ENCODE data around the gene CSRNP2. TPM values are rescaled to one million over a fixed set of nuclear protein-coding genes. Genes with fewer than 3 reads are reported as not detected.

Gene CSRNP2
- total RNA-seq, 4 donors from 2014 or later: 21.3 to 35.8 (median 28.9) TPM

DNA sequence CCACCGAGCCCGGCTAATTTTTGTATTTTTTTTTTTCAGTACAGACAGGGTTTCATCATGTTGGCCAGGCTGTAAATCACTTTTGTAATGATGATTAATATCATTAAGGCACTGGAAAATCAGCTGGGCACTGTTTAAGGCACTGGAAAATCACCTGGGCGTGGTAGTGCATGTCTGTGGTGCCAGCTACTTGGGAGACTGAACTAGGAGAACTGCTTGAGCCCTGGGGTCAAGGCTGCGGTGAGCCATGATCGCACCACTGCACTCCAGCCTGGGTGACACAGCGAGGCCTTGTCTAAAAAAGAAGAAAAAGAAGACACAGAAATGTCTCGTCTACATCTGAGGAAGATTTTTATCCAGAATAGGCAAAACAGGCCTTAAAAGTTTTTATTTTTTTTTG is 70.0 kb downstream of the CSRNP2 start:
- TF ChIP-seq, protein P1, sequence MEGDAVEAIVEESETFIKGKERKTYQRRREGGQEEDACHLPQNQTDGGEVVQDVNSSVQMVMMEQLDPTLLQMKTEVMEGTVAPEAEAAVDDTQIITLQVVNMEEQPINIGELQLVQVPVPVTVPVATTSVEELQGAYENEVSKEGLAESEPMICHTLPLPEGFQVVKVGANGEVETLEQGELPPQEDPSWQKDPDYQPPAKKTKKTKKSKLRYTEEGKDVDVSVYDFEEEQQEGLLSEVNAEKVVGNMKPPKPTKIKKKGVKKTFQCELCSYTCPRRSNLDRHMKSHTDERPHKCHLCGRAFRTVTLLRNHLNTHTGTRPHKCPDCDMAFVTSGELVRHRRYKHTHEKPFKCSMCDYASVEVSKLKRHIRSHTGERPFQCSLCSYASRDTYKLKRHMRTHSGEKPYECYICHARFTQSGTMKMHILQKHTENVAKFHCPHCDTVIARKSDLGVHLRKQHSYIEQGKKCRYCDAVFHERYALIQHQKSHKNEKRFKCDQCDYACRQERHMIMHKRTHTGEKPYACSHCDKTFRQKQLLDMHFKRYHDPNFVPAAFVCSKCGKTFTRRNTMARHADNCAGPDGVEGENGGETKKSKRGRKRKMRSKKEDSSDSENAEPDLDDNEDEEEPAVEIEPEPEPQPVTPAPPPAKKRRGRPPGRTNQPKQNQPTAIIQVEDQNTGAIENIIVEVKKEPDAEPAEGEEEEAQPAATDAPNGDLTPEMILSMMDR (IDR thresholded peaks at IDR 0.05): no peak
- TF ChIP-seq POLR2A (IDR thresholded peaks at IDR 0.05): no peak
- WGBS, 2 donors: 83 to 89% methylated on average over 7 of the region's 7 CpGs
- Histone ChIP-seq H3K36me3 (no peaks in the 10 kb centered on the region), H3K27ac (peak overlapping the region; percentile 37 to 85 (median 82)), H3K4me3 (replicated peaks in 1 of 3) (no peak overlapping the region), H3K9me3 (no peaks in the 10 kb centered on the region), H3K4me1 (peaks cover 50 to 52% of the 10 kb centered on the region in 2 donors), H3K27me3 (no peaks in the 10 kb centered on the region)
- intact Hi-C loops (cut with DNase I): no loop called here
- peak; percentile 17 to 30 for DNase-seq

DNA sequence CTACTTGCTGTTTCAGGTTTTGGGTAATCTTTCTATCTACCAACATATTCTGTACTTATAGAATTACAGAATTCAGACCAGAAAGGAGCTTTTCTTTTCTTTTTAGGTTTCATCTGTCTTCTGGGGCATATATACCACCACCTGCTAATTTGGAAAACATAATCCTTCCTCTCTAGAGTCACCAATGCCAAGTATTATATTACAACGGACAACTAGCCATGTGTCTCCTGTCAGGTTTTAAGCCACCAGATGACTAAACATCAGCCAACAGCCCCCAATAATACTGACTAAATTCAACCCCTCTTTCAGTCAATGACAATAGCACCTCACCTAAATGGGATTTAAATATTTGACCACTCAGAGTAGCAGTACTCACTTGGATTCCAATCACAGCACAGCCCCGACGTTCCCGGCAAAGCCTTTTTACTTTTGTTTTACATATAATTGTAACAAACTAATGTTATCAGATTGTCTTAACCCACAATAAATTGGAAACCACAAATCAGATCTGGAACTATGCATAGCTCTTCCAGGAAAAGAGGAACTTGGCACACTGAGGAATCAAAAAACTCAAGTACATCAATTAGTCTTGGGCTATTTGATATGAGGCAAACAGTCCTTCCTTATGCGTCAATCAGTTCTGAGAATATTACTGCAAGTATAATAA is 70.7 kb downstream of the CSRNP2 start:
- Histone ChIP-seq H3K27me3 (no peaks in the 10 kb centered on the region), H3K36me3 (no peaks in the 10 kb centered on the region), H3K4me1 (peaks cover 51 to 60% of the 10 kb centered on the region in 2 donors), H3K4me3 (replicated peaks in 1 of 3) (no peak overlapping the region), H3K27ac (peak overlapping the region; percentile 57 to 85 (median 82)), H3K9me3 (no peaks in the 10 kb centered on the region)
- TF ChIP-seq, protein P1 (IDR thresholded peaks at IDR 0.05): no peak
- no peak for TF ChIP-seq POLR2A (IDR thresholded peaks at IDR 0.05)
- WGBS, 2 donors: 77 to 85% methylated on average over 5 of the region's 5 CpGs
- DNase-seq: no peak
- intact Hi-C loops (cut with DNase I): no loop called here

DNA sequence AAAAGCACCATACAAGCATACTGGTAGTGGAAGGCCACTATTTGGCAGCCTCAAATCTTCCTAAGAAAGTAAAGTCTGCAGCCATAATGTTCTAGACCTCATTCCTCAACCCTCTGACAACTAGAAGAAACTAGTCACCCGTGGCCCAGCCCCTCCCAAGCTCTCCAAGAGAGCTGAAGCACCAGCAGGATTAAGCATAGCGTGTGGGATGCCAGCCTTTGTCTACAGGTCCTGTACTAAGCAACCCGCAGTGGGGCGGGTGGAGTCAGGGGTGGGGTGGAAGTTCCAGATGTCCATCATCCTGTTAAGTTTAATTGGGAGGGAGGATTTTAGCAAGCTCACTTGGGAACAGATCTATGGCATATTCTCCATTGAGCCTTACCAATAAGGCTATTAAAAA is 71.4 kb downstream of the CSRNP2 start:
- no peak overlapping the region for H3K4me3 ChIP-seq (replicated peaks in 1 of 3)
- H3K27ac ChIP-seq: peak overlapping the region; percentile 57 to 85 (median 82)
- DNase-seq: peak; percentile 95
- H3K9me3 ChIP-seq: no peaks in the 10 kb centered on the region
- WGBS, 2 donors: 26 to 41% methylated on average over 4 of the region's 4 CpGs
- H3K4me1 ChIP-seq: peaks cover 51 to 67% of the 10 kb centered on the region in 2 donors
- H3K27me3 ChIP-seq: no peaks in the 10 kb centered on the region
- TF ChIP-seq, protein P1 (IDR thresholded peaks at IDR 0.05): no peak
- peak in 1 of 2 donors; percentile 37 for TF ChIP-seq POLR2A (IDR thresholded peaks at IDR 0.05)
- H3K36me3 ChIP-seq: peaks cover 0 to 4% of the 10 kb centered on the region in 2 donors
- intact Hi-C loops (cut with DNase I): no loop called here

Small RNA genes lying within 50 kb of the gene (small RNA-seq; reads per million reads assigned to genes)
- gene RNU6-1273P (not detected), gene RNU6-87P (not detected)

Other genes starting within 250 kb of the CSRNP2 start
- under 1 TPM in 1 of 4 donors, not detected in 3; 0.45 TPM for gene TMPRSS12, start 240.7 kb downstream of the CSRNP2 start, total RNA-seq
- gene HIGD1C, start 131.1 kb downstream of the CSRNP2 start, total RNA-seq: not detected
- 100 to 1,000 TPM; 100 to 163 (median 140) TPM for gene SLC11A2, start 57.2 kb downstream of the CSRNP2 start, total RNA-seq
- 100 to 1,000 TPM in 2 of 4 donors, 10 to 100 TPM in 2; 62.9 to 106 (median 86.7) TPM for gene LETMD1, start 35.3 kb downstream of the CSRNP2 start, total RNA-seq
- 10 to 100 TPM; 14.9 to 22.6 (median 21.3) TPM for gene TFCP2, start 89.5 kb upstream of the CSRNP2 start, total RNA-seq
- gene POU6F1, start 134.5 kb upstream of the CSRNP2 start, total RNA-seq: 10 to 100 TPM; 13.8 to 16.6 (median 14.5) TPM
- 100 to 1,000 TPM; 238 to 452 (median 323) TPM for gene DAZAP2, start 155.2 kb upstream of the CSRNP2 start, total RNA-seq
- 10 to 100 TPM in 1 of 4 donors, 1 to 10 TPM in 3; 3.0 to 10.5 (median 4.8) TPM for gene SMAGP, start 186.8 kb upstream of the CSRNP2 start, total RNA-seq
- gene BIN2, start 240.6 kb upstream of the CSRNP2 start, total RNA-seq: 1 to 10 TPM; 1.3 to 3.0 (median 2.5) TPM

Data from thyroid gland (tissue), 4 donors.